ENCODE measurements around the gene MYO5B. TPM values are rescaled to one million over a fixed set of nuclear protein-coding genes. Genes with fewer than 3 reads are reported as not detected.

The MYO5B gene
- total RNA-seq, 1 donor from 2014 or later = 22.6 TPM

DNA sequence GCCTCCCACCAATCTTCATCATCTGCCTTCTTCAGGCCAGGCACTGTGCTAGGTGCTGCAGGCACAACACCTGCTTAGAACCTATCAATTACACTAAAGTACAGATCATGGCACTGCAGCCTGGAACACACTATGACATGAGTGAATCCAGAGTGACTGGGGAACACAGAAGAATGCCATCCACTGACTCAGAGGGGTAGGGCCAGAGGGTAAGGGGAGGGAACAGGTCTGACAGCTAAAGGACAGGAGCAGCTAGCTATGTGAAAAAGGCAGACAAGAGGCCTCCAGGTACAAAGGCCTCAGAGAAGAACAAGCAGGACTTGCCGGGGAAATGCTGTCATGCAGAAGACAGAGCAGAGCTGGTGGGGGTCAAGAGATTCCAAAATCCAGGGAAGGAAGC lies 328.3 kb downstream of the MYO5B start:
- H3K36me3 ChIP-seq = no peaks in the 10 kb centered on the region
- no peaks in the 10 kb centered on the region for H3K9me3 ChIP-seq
- TF ChIP-seq POLR2A (IDR thresholded peaks at IDR 0.05) = no peak
- intact Hi-C loops (cut with DNase I) = no loop called here
- no peak for DNase-seq (ENCODE audit: extremely low spot score in 2 of 2)
- no peak overlapping the region for H3K27ac ChIP-seq
- no peaks in the 10 kb centered on the region for H3K4me1 ChIP-seq
- H3K4me3 ChIP-seq = no peak overlapping the region
- no peaks in the 10 kb centered on the region for H3K27me3 ChIP-seq

DNA sequence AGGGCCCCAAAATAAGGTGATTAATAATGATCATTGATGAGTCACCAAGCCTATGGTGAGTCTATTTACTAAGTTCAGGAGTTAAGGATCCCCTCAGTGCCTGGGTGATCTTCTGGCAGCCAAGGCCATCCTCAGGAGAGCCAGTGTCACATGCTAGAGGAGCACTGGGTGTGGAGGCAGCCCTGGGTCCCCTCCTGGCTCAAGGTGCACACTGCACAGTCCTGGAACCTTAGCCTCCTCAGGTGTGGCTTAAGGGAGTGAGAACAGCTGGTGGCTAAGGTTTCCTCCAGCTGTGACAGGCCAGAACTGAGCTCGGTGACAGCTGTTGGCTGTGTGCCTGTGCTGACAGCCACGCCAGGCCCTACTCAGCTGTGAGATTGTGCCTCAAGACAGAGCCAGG lies 329.5 kb downstream of the MYO5B start:
- H3K27me3 ChIP-seq = no peaks in the 10 kb centered on the region
- TF ChIP-seq, protein P1, sequence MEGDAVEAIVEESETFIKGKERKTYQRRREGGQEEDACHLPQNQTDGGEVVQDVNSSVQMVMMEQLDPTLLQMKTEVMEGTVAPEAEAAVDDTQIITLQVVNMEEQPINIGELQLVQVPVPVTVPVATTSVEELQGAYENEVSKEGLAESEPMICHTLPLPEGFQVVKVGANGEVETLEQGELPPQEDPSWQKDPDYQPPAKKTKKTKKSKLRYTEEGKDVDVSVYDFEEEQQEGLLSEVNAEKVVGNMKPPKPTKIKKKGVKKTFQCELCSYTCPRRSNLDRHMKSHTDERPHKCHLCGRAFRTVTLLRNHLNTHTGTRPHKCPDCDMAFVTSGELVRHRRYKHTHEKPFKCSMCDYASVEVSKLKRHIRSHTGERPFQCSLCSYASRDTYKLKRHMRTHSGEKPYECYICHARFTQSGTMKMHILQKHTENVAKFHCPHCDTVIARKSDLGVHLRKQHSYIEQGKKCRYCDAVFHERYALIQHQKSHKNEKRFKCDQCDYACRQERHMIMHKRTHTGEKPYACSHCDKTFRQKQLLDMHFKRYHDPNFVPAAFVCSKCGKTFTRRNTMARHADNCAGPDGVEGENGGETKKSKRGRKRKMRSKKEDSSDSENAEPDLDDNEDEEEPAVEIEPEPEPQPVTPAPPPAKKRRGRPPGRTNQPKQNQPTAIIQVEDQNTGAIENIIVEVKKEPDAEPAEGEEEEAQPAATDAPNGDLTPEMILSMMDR (IDR thresholded peaks at IDR 0.05) = no peak
- TF ChIP-seq POLR2A (IDR thresholded peaks at IDR 0.05) (no peak), POLR2AphosphoS5 (IDR thresholded peaks at IDR 0.05; ENCODE audit: insufficient read depth in 1 of 2, low read depth in 1 of 2) (no peak)
- intact Hi-C loops (cut with DNase I) = no loop called here
- DNase-seq (ENCODE audit: extremely low spot score in 2 of 2) = no peak
- H3K36me3 ChIP-seq = no peaks in the 10 kb centered on the region
- no peaks in the 10 kb centered on the region for H3K4me1 ChIP-seq
- no peak overlapping the region for H3K27ac ChIP-seq
- no peak overlapping the region for H3K4me3 ChIP-seq
- no peaks in the 10 kb centered on the region for H3K9me3 ChIP-seq

DNA sequence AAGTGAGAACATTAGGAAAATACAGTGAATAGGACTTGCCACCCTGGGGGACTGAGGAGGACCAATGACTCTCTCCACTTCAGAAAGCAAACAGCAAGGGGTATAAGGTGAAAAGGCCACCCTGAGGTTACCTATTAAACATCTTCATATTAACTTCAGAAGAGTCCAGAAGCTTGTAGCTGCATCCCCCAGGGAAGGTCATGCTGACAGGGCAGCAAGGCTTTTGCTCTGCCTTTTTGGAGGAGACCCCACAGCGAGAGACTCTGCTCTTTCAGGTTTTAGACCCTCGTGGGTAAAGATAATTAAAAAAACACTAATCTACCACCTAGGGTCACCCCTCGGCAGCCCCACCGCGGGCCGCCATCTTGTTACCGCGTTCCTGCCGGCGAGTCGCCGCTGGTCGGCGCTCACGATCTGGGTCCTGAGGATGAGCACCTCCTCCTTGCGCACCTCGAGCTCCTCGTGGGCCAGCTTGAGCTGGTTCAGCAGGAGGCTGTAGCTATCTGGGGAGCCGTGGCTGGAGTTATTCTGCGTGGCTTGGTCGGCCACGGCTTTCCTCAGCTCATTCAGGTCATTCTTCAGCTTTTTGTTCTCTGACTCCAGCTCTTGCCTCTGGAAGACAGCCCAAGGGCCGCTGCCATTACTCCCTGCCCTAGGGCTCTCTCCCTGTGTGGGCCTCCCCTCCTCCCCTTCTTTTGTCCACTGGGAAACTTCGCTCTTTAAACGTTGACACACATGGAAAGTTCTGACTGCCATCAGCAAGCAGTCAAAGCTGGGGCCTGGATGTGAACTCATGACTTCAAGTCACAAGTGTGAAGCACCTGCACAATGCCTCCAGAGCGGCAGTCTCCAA lies 331.0 kb downstream of the MYO5B start:
- intact Hi-C loops (cut with DNase I) = no loop called here
- no peaks in the 10 kb centered on the region for H3K27me3 ChIP-seq
- peaks cover 7% of the 10 kb centered on the region for H3K4me1 ChIP-seq
- no peak overlapping the region for H3K4me3 ChIP-seq
- no peaks in the 10 kb centered on the region for H3K36me3 ChIP-seq
- DNase-seq (ENCODE audit: extremely low spot score in 2 of 2) = no peak
- TF ChIP-seq, protein P1 (IDR thresholded peaks at IDR 0.05) = no peak
- TF ChIP-seq POLR2A (IDR thresholded peaks at IDR 0.05) (no peak), POLR2AphosphoS5 (IDR thresholded peaks at IDR 0.05; ENCODE audit: insufficient read depth in 1 of 2, low read depth in 1 of 2) (no peak)
- H3K27ac ChIP-seq = no peak overlapping the region
- no peaks in the 10 kb centered on the region for H3K9me3 ChIP-seq

DNA sequence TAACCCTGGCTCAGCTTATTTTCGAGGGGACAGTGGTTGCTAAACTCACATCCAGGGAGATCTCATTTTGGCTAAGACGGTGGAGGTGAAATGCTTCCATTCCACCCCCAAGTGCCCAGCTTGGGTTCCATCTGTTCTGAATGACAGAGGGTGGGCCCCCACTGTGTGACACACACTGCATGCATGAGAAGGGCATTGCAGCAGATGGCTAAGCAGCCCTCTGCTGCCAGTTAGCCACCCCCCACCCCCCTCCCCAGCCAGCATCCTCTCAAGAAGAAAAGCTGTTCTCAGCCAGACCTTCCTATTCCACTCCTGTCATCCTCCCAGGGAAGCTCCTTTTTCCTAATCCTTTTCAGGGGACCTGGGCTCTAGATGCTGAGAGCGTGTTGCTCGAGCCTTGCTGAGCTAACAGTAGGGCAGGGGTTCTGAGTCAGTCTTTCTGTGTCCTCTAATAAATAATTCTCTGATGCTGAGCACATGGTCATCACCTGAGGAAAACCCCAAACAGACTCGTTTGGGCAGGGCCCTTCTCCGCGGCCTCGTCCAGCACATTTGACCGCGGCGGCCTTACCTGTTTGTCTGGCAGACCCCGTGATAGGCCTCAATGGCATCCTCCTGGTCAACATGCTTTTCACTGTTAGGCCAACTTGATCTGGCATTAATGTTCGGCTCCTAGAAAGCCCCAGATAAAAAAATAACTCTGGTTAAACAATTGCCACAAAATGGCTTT lies 332.1 kb downstream of the MYO5B start:
- Histone ChIP-seq H3K4me3 (no peak overlapping the region), H3K9me3 (no peaks in the 10 kb centered on the region), H3K27ac (no peak overlapping the region), H3K4me1 (peaks cover 12% of the 10 kb centered on the region), H3K36me3 (no peaks in the 10 kb centered on the region), H3K27me3 (no peaks in the 10 kb centered on the region)
- TF ChIP-seq POLR2AphosphoS5 (IDR thresholded peaks at IDR 0.05; ENCODE audit: insufficient read depth in 1 of 2, low read depth in 1 of 2) (no peak), POLR2A (IDR thresholded peaks at IDR 0.05) (no peak)
- TF ChIP-seq, protein P1 (IDR thresholded peaks at IDR 0.05) = no peak
- intact Hi-C loops (cut with DNase I) = no loop called here
- no peak for DNase-seq (ENCODE audit: extremely low spot score in 2 of 2)

DNA sequence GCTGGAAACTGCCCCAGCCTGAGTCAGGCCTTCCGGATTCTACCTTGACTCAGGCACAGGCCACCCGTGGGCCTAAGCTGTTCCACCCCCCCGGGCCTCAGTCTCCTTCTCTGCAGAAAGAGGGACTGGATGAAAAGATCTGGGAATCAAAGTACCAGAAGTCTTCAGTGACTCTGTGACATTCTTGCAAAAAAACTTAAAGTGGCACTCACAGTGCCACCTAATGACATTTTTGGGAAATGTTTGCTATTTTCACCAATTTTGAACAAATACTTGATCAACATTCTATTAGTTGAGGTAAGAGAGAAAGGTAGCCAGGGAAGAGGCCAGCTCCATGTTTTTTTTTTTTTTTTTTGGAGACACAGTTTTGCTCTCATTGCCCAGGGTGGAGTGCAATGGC lies 333.3 kb downstream of the MYO5B start:
- H3K27ac ChIP-seq = no peak overlapping the region
- H3K36me3 ChIP-seq = no peaks in the 10 kb centered on the region
- H3K4me1 ChIP-seq = peaks cover 12% of the 10 kb centered on the region
- H3K4me3 ChIP-seq = no peak overlapping the region
- DNase-seq (ENCODE audit: extremely low spot score in 2 of 2) = no peak
- TF ChIP-seq, protein P1 (IDR thresholded peaks at IDR 0.05) = no peak
- TF ChIP-seq POLR2A (IDR thresholded peaks at IDR 0.05) (no peak), POLR2AphosphoS5 (IDR thresholded peaks at IDR 0.05; ENCODE audit: insufficient read depth in 1 of 2, low read depth in 1 of 2) (no peak)
- no peaks in the 10 kb centered on the region for H3K27me3 ChIP-seq
- intact Hi-C loops (cut with DNase I) = no loop called here
- no peaks in the 10 kb centered on the region for H3K9me3 ChIP-seq
